H1 (cell line): Measurements from ENCODE around the gene HS3ST6.

ENCODE experiments used
- ATF3 ChIP-seq: IDR thresholded peaks from 2 replicates; pipeline ENCODE4 v1.6.1; 2011; ENCODE audit warnings: low read depth, mild to moderate bottlenecking, low read length; ENCODE audit not compliant: insufficient read depth
- EP300 ChIP-seq, 2 experiments: IDR thresholded peaks; 1 replicate in 1 of 2; 2 replicates in 1 of 2; pipeline ENCODE4 v1.6.1; 2011 to 2012; ENCODE audit warnings: low read depth in 2 of 2, low read length in 2 of 2, mild to moderate bottlenecking in 2 of 2, borderline replicate concordance in 1 of 2, inconsistent platforms in 1 of 2, moderate library complexity in 1 of 2
- SP2 ChIP-seq: IDR thresholded peaks from 2 replicates; pipeline ENCODE4 v1.6.1; 2012; ENCODE audit warnings: mild to moderate bottlenecking, low read length, inconsistent platforms
- USF2 ChIP-seq: IDR thresholded peaks from 2 replicates; pipeline ENCODE4 v1.6.1; 2011; ENCODE audit warnings: low read length, improper control_type of control experiment

GRCh38 chr16:1878256-1878655, 40.0 kb downstream of the HS3ST6 start:
- TF ChIP-seq EP300 (IDR thresholded peaks at IDR 0.05; ENCODE audit: borderline replicate concordance in 1 of 2, low read depth in 2 of 2, low read length in 2 of 2) (no peak), ATF3 (no peak), SP2 (no peak), USF2 (no peak)
